HG02852 (cell line): ENCODE measurements around the gene MAP3K12.
"Not testable (repeated sequence)": the region's sequence is repeated elsewhere in the genome, so short reads cannot be mapped to it uniquely, and the experiment has no call there.

Experiments
- ATAC-seq: cut with Tn5 transposase; IDR thresholded peaks from one replicate; pipeline ENCODE4 v1.9.1; 2021; ENCODE audit warnings: mild to moderate bottlenecking, moderate library complexity; ENCODE audit not compliant: unreplicated experiment

Gene MAP3K12

DNA sequence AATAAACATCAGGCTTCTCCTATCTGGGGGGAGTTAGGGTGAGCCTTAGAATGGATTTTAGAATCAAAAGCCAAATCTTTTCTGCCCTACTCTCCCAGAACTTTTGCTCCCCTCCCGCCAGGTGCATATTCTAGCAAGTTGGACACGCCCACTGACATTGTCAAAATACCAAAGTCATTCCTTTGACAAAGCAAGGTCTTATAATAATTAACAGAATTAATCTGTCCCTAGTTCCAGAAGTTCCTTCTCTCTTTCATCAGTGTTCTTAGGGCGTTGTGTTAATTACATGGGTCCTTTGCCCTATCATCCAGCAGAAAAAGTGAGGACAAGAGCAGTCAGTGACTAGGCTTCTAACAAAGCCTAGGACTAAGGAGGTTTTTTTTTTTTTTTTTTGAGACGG, 55.3 kb downstream of the MAP3K12 start:
- ATAC-seq = no peak

DNA sequence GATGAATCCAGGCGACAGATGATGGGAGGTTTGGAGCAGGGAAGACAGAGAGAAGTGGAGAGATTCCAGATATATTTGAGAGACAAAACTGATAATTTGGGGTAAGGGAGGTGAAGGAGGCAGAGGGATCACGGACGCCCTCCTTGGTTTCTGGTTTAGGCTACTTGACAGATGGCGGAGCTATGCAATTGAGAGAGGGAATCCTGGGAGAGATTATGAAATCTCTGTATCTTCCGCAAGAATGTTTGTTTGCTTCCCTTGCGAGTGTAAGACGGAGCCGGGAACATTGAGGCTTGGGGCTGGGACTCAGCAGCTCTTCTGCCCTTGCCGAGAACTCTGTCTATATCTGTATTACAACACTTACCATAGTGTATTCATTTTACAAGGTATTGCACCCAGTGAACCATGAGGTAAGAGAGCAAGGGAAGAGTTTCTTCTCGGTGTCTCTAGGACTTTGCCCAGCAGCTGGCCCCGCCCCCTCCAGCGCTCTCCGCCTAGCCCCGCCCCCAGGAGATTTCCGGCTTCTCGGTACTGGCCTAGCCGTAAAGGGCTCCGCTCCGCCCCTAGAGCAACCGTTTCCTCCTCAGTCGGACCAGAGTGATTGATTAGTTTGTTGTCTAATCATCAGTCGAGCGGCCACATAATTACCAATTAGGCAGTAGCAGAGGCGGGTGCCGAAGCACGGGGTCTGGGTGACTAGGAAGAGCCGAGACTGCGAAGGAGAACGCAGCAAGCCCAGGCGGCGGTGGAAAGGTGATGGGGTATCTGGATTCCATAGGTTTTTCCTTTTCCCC, 58.0 kb downstream of the MAP3K12 start, which contains the start of gene PRR13:
PRR13 (plus strand) TSS at position 695 of the 794 bp plus-strand sequence. CDS start 981 bp downstream, outside the sequence.
- peak; percentile 96 for ATAC-seq

DNA sequence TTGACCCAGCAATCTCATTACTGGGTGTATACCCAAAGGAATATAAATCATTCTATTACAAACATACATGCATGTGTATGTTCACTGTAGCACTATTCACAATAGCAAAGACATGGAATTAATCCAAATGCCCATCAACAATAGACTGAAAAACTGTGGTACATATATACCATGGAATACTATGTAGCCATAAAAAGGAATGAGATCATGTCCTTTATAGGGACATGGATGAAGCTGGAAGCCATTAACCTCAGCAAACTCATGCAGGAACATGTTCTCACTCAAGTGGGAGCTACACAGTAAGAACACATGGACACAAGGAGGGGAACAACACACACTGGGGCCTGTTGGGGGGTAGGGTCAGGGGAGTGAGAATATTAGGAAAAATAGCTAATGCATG, 59.7 kb downstream of the MAP3K12 start:
- not testable (repeated sequence) for ATAC-seq

DNA sequence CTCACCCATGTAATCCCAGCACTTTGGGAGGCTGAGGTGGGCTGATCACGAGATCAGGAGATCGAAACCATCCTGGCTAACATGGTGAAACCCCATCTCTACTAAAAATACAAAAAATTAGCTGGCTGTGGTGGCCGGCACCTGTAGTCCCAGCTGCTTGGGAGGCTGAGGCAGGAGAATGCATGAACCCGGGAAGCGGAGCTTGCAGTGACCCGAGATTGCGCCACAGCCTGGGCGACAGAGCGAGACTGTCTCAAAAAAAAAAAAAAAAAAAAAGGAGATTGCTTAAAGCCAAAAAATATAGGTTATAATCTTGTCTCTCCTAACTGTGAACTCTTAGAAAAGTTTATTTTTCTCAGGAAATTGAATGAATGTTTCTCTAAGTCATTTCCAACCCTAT, 63.9 kb downstream of the MAP3K12 start:
- ATAC-seq = not testable (repeated sequence)

DNA sequence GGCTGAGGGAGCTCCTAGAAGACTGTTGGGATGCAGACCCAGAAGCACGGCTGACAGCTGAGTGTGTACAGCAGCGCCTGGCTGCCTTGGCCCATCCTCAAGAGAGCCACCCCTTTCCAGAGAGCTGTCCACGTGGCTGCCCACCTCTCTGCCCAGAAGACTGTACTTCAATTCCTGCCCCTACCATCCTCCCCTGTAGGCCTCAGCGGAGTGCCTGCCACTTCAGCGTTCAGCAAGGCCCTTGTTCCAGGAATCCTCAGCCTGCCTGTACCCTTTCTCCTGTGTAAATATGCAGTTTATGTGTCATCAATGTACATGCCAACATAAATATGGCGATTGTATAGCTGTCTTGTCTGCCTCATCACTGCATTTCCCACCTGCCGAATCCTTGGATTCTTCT, 68.1 kb downstream of the MAP3K12 start:
- ATAC-seq = no peak

DNA sequence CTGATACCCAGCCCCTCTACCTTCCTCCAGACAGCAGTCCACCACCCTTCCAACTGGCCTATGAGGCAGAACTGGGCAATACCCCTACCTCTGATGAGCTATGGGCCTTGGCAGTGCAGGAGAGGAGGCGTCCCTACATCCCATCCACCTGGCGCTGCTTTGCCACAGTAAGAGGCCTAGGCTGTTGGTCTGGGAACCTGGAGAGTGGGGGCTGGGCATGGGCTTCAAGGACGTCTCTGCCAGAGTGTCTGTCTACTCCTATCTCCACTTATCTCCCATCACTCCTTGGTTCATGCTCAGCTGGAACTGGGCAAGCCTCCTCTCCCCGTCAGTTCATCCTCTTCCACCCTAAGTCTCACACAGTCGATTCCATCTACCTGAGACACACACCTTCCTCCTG, 69.1 kb downstream of the MAP3K12 start:
- ATAC-seq = no peak
